ENCODE results near the gene TMEM154. TPM values are rescaled to one million over a fixed set of nuclear protein-coding genes. Genes with fewer than 3 reads are reported as not detected.

Gene TMEM154
- total RNA-seq, 1 donor from 2014 or later = 19.6 TPM

DNA sequence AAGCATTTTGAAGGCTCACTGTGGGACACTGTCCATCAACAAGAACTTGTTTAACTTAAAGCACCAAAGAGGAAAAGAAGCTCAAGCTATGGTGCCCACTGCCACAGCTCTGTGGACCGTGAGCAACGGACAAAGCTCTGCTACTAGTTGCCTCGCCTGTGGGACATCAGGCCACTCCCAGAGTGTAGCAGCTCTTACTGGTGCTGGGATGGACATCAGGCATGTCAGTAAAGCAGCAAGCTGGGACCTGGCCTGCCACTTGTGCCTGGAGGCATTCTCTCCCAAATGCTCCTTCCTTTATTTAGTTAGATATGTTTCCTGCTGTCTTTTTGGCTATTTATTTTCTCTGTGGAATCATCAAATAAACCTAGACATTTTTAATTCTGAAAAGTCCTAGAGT, 46.7 kb downstream of the TMEM154 start:
- Histone ChIP-seq H3K4me1 (no peaks in the 10 kb centered on the region), H3K27me3 (ENCODE audit: low read depth) (no peaks in the 10 kb centered on the region), H3K9me3 (no peaks in the 10 kb centered on the region), H3K4me3 (no peak overlapping the region), H3K36me3 (peaks cover 4% of the 10 kb centered on the region), H3K27ac (no peak overlapping the region)
- intact Hi-C loops (cut with DNase I) = no loop called here
- no peak for ATAC-seq
- TF ChIP-seq, protein P1, sequence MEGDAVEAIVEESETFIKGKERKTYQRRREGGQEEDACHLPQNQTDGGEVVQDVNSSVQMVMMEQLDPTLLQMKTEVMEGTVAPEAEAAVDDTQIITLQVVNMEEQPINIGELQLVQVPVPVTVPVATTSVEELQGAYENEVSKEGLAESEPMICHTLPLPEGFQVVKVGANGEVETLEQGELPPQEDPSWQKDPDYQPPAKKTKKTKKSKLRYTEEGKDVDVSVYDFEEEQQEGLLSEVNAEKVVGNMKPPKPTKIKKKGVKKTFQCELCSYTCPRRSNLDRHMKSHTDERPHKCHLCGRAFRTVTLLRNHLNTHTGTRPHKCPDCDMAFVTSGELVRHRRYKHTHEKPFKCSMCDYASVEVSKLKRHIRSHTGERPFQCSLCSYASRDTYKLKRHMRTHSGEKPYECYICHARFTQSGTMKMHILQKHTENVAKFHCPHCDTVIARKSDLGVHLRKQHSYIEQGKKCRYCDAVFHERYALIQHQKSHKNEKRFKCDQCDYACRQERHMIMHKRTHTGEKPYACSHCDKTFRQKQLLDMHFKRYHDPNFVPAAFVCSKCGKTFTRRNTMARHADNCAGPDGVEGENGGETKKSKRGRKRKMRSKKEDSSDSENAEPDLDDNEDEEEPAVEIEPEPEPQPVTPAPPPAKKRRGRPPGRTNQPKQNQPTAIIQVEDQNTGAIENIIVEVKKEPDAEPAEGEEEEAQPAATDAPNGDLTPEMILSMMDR (IDR thresholded peaks at IDR 0.05) = no peak
- no peak for DNase-seq

DNA sequence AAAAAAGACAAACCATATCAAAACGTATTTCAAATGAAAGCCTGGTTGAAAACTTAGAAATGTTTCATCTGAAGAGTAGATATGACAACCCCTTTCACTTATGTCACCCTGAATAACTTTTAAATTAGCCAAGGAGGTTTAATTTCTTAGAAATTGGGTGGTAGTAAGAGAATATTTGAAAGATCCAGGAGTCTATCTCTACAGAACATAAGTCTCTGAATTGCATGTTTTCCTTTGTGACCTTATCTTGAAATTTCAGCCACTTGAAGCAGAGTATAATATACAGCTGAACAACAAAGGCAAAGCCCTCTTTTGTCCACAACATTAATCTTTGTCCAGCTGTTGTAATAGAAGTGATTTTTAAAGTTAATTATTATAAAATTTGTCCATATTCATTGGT, 49.5 kb downstream of the TMEM154 start:
- intact Hi-C loops (cut with DNase I) = no loop called here
- no peaks in the 10 kb centered on the region for H3K4me1 ChIP-seq
- H3K36me3 ChIP-seq = peaks cover 8% of the 10 kb centered on the region
- no peak overlapping the region for H3K27ac ChIP-seq
- H3K9me3 ChIP-seq = no peaks in the 10 kb centered on the region
- no peaks in the 10 kb centered on the region for H3K27me3 ChIP-seq (ENCODE audit: low read depth)
- TF ChIP-seq, protein P1 (IDR thresholded peaks at IDR 0.05) = no peak
- no peak overlapping the region for H3K4me3 ChIP-seq
- no peak for DNase-seq
- no peak for ATAC-seq

DNA sequence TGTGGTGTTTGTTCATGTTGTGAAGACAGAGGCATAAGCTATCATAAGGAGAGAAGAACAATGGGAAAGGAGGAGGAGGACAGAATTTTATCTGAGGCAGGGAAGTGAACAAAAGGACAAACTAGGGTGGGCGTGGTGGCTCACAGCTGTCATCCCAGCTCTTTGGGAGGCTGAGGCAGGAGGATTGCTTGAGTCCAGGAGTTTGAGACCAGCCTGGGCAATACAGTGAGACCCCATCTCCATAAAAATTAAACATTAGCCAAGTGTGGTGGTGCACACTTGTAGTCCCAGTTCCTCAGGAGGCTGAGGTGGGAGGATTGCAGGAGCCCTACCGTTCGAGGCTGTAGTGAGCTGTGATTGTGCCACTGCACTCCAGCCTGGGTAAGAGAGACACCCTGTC, 49.9 kb downstream of the TMEM154 start:
- TF ChIP-seq, protein P1 (IDR thresholded peaks at IDR 0.05) = no peak
- H3K9me3 ChIP-seq = no peaks in the 10 kb centered on the region
- intact Hi-C loops (cut with DNase I) = no loop called here

DNA sequence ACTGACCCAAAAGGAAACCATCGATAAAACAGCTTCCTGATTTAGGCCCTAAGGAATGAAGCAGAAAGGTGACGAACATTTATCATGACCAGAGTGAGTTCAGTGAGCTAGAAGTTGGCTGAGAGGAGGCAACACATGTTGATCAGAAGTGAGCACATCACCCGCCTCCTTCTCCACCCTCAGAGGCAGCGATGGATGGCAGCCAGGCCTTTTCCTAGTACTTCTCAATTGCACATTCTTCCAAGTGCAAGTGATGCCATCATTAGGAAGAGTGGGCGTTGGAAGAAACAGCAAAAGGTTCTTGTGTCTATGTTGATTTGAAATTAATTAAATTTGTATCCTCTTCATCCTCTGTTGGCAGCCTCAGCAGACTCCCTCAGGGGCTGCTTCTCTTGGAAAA, 51.7 kb downstream of the TMEM154 start:
- no peaks in the 10 kb centered on the region for H3K4me1 ChIP-seq
- DNase-seq = no peak
- H3K27ac ChIP-seq = no peak overlapping the region
- TF ChIP-seq, protein P1 (IDR thresholded peaks at IDR 0.05) = no peak
- no peaks in the 10 kb centered on the region for H3K27me3 ChIP-seq (ENCODE audit: low read depth)
- H3K36me3 ChIP-seq = peaks cover 4% of the 10 kb centered on the region
- ATAC-seq = no peak
- no peaks in the 10 kb centered on the region for H3K9me3 ChIP-seq
- intact Hi-C loops (cut with DNase I) = no loop called here
- H3K4me3 ChIP-seq = no peak overlapping the region

More for the DNA sequence above, 49.9 kb downstream of the TMEM154 start:
- ATAC-seq = no peak
- DNase-seq = no peak
- no peaks in the 10 kb centered on the region for H3K4me1 ChIP-seq
- peaks cover 6% of the 10 kb centered on the region for H3K36me3 ChIP-seq
- H3K27me3 ChIP-seq (ENCODE audit: low read depth) = no peaks in the 10 kb centered on the region
- no peak overlapping the region for H3K4me3 ChIP-seq
- H3K27ac ChIP-seq = no peak overlapping the region

DNA sequence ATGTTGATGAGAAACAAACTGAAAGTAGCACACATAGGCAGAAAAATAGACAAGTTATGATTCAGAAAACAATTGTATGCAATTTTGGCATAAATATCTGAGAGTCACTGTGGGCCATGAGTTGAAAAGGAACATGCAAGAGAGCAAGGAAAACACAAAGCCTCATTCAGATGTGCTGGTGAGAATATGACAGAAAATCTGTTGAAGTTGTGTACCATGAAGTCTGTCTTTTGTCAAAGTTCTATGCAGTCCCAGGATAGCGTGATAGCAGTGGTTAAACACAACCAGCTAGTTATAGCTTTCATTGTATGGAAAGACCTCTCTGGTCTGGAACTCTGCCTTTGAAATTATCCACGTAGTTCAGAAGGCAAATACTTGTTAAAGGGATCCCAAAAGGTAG, 53.0 kb downstream of the TMEM154 start:
- ATAC-seq (no peak), DNase-seq (no peak)
- Histone ChIP-seq H3K36me3 (peaks cover 4% of the 10 kb centered on the region), H3K4me1 (no peaks in the 10 kb centered on the region), H3K27ac (no peak overlapping the region), H3K4me3 (no peak overlapping the region), H3K9me3 (no peaks in the 10 kb centered on the region), H3K27me3 (ENCODE audit: low read depth) (no peaks in the 10 kb centered on the region)
- TF ChIP-seq, protein P1 (IDR thresholded peaks at IDR 0.05) = no peak
- intact Hi-C loops (cut with DNase I) = no loop called here

DNA sequence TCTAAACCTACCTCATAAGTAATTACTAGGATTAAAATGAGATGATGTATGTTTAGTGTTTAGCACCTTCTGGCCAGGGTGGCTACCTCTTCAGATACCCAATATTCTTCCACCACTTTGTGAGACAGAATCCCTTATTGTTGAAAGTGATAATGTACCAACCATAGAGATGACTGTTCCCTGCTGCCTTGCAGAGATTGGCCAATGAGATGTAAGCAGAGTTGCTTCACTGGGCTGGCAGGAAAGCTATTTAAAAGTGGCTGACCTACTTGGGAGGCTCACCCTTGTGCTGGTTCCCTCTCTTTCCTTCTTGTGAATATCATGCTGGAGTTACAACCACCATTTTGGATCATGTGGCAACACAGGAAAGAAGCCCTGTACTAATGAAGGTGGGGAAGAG, 58.9 kb downstream of the TMEM154 start:
- intact Hi-C loops (cut with DNase I) = no loop called here
- no peak overlapping the region for H3K27ac ChIP-seq
- H3K4me3 ChIP-seq = no peak overlapping the region
- H3K27me3 ChIP-seq (ENCODE audit: low read depth) = no peaks in the 10 kb centered on the region
- ATAC-seq = no peak
- DNase-seq = no peak
- no peaks in the 10 kb centered on the region for H3K9me3 ChIP-seq
- H3K36me3 ChIP-seq = no peaks in the 10 kb centered on the region
- TF ChIP-seq, protein P1 (IDR thresholded peaks at IDR 0.05) = no peak
- no peaks in the 10 kb centered on the region for H3K4me1 ChIP-seq
